Skeletal muscle satellite cell (primary cell): ENCODE results near the gene AWAT1. TPM values are rescaled to one million over a fixed set of nuclear protein-coding genes. Genes with fewer than 3 reads are reported as not detected.
"Not testable (repeated sequence)": the region's sequence is repeated elsewhere in the genome, so short reads cannot be mapped to it uniquely, and the experiment has no call there.

Experiments used
- H3K27me3 ChIP-seq: 2 replicates; pipeline ENCODE4 v1.7.0; 2013; ENCODE audit warnings: low read length; ENCODE audit not compliant: control insufficient read depth, insufficient read depth
- H3K36me3 ChIP-seq: 2 replicates; pipeline ENCODE4 v1.7.0; 2013; ENCODE audit warnings: mild to moderate bottlenecking, control low read depth, low read length; ENCODE audit not compliant: insufficient read depth
- H3K4me1 ChIP-seq: 2 replicates; pipeline ENCODE4 v1.7.0; 2013; ENCODE audit warnings: low read length; ENCODE audit not compliant: control insufficient read depth, insufficient read depth
- H3K4me2 ChIP-seq: 2 replicates; pipeline ENCODE4 v1.7.0; 2013; ENCODE audit warnings: mild to moderate bottlenecking, low read length
- H3K4me3 ChIP-seq: 2 replicates; pipeline ENCODE4 v1.7.0; 2013; ENCODE audit warnings: low read length
- H3K9ac ChIP-seq: 2 replicates; pipeline ENCODE4 v1.7.0; 2013; ENCODE audit warnings: mild to moderate bottlenecking, low read depth, low read length, moderate library complexity
- H3K9me3 ChIP-seq: replicated peaks from 2 replicates; pipeline ENCODE4 v1.7.0; 2013; ENCODE audit warnings: mild to moderate bottlenecking, control low read depth, low read length
- total RNA-seq: library from RNA; depleted of rRNA; stranded (reverse); fragments of >200 nt; gene quantifications from 2 replicates; pipeline ENCODE4 v1.2.3, GENCODE V29; 2012; rRNA removed

Gene AWAT1
- total RNA-seq, result not detected in 2 replicates

DNA sequence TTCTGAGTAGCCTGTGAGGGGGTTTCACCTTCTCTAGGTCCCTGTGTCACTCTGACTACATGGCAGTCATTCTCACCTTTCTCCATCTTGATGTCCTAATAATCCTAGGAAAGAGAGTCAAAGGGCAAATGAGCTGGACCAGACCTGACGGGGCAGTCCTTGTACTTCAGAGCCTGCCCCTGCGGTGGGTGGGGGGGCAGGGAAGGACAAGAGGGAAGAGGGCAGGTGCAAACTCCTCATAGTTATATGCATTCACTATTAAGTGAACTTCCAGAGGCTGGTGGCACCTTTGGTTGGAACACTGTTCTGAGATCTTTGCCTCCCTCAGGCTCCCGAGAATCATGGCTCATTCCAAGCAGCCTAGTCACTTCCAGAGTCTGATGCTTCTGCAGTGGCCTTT, at the start of gene AWAT1:
Gene AWAT1 (plus strand): TSS at position 301 of the 400 bp plus-strand sequence. CDS start 41 bp downstream, at position 342.
- H3K4me1 ChIP-seq, result no peaks in the 10 kb centered on the region
- H3K4me3 ChIP-seq, result no peak within 1 kb of the TSS
- H3K36me3 ChIP-seq, result no peaks in the 10 kb centered on the region
- H3K27me3 ChIP-seq, result peaks cover 12% of the 10 kb centered on the region
- H3K4me2 ChIP-seq, result no peak within 1 kb of the TSS
- no peak within 1 kb of the TSS for H3K9ac ChIP-seq
- H3K9me3 ChIP-seq, result no peaks in the 10 kb centered on the region

DNA sequence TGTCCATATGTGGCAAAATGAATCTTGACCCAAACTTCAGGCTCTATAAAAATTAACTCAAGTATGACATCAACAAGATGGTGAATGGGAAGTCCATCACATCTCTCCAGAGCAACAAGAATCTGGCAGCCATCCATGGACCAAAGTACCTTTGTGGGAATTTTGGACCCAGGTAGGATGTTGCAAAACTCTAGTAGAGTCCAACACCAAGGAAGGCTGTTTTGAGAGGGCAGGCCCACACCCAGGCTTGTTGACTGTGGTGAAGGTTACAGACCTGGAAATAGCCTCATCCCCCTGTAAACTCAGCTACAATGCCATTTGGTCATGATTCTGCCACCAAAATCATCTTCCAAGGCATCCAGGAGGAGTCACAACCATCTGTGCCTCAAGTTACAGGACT, 44.2 kb upstream of the AWAT1 start:
- H3K4me2 ChIP-seq, result no peak overlapping the region
- H3K9ac ChIP-seq, result no peak overlapping the region
- H3K27me3 ChIP-seq, result no peaks in the 10 kb centered on the region
- no peaks in the 10 kb centered on the region for H3K4me1 ChIP-seq
- no peaks in the 10 kb centered on the region for H3K36me3 ChIP-seq
- H3K9me3 ChIP-seq, result no peaks in the 10 kb centered on the region
- H3K4me3 ChIP-seq, result no peak overlapping the region

DNA sequence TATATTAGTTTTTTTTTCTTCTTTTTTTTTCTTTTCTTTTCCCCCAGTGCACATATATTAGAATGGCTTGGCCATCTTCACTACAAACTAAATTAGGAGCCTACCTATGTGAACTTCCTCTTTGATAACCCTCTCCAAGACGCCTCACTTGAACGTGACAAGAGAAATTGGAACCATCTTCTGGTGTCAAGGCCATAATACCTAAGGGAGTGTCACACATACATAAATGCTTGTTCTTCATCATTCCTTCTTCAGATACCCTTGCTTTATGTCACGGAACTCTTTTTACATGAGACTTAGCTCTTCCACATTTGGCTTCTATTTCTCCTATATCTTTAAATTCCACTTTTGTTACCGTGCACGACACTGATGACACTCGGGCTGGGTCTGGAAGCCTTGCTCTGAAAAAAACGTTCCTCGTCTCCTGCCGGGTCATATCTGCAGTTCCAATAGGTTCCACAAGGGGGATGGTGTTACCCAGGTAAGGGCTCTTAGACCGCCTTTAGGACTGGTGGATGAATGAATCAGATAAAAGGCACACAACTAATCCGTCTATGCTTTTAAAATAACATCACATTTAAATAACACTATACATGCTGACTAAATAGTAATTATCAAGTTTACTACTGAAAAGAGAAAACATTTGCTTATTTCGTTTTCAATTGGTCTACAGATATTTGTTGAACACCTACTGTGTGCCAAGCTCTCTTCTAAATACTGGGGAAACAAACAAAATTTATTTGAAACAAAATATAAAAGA, 37.3 kb upstream of the AWAT1 start:
- Histone ChIP-seq H3K9ac (no peak overlapping the region), H3K4me3 (no peak overlapping the region), H3K36me3 (no peaks in the 10 kb centered on the region), H3K4me1 (no peaks in the 10 kb centered on the region), H3K27me3 (peaks cover 8% of the 10 kb centered on the region), H3K9me3 (no peaks in the 10 kb centered on the region), H3K4me2 (no peak overlapping the region)

DNA sequence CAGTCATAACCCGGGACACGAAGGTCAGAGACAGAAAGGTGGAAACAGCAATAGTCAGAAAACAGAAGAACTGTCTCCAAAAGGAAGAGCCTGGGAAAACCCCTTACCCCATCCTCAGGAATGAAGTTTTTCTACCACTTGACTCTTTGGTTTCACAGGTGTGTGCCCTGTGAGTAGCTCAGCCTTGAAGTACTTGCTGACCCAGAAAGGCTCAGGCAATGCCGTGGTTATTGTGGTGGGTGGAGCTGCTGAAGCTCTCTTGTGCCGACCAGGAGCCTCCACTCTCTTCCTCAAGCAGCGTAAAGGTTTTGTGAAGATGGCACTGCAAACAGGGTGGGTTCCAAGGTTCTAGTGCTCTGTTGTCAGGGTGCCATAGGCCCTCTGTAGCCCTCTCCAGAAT, 32.7 kb upstream of the AWAT1 start:
- no peaks in the 10 kb centered on the region for H3K36me3 ChIP-seq
- H3K4me1 ChIP-seq, result no peaks in the 10 kb centered on the region
- H3K4me3 ChIP-seq, result no peak overlapping the region
- H3K4me2 ChIP-seq, result no peak overlapping the region
- no peak overlapping the region for H3K9ac ChIP-seq
- no peaks in the 10 kb centered on the region for H3K9me3 ChIP-seq
- H3K27me3 ChIP-seq, result peaks cover 18% of the 10 kb centered on the region

DNA sequence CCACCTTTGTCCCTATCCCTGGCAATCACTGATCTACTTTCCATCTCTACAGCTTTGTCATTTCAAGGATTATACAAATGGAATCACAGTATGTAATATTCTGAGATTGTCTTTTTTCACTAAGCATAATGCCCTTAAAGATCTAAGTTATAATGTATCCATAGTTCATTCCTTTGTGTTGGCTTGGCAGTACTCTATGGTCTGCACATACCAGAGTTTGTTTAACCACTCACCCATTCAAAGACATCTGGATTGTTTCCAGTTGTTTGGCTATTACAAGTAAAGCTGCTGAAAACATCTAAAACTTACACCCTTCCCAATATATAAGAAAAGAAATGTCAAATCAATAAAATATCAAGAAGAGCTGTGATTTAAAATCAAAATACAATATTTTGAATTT, 26.0 kb upstream of the AWAT1 start:
- Histone ChIP-seq H3K9me3 (no peaks in the 10 kb centered on the region), H3K4me1 (no peaks in the 10 kb centered on the region), H3K4me2 (no peak overlapping the region)

DNA sequence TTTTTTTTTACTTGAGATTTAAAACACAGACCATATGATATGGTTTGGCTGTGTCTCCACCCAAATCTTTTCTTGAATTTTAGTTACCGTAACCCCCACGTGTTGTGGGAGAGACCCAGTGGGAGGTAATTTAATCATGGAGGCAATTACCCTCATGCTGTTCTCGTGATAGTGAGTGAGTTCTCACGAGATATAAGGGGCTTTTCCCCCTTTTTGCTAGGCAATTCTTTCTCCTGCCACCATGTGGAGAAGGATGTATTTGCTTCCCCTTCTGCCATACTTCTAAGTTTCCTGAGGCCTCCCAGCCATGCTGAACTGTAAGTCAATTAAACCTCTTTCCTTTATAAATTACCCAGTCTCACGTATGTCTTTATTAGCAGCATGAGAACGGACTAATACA, 24.9 kb upstream of the AWAT1 start:
- H3K27me3 ChIP-seq, H3K36me3 ChIP-seq, H3K4me2 ChIP-seq, H3K9ac ChIP-seq, H3K4me1 ChIP-seq, H3K9me3 ChIP-seq, H3K4me3 ChIP-seq: not testable (repeated sequence)

More for the DNA sequence above, 26.0 kb upstream of the AWAT1 start:
- Histone ChIP-seq H3K4me3 (no peak overlapping the region), H3K27me3 (peaks cover 6% of the 10 kb centered on the region), H3K36me3 (no peaks in the 10 kb centered on the region), H3K9ac (no peak overlapping the region)

DNA sequence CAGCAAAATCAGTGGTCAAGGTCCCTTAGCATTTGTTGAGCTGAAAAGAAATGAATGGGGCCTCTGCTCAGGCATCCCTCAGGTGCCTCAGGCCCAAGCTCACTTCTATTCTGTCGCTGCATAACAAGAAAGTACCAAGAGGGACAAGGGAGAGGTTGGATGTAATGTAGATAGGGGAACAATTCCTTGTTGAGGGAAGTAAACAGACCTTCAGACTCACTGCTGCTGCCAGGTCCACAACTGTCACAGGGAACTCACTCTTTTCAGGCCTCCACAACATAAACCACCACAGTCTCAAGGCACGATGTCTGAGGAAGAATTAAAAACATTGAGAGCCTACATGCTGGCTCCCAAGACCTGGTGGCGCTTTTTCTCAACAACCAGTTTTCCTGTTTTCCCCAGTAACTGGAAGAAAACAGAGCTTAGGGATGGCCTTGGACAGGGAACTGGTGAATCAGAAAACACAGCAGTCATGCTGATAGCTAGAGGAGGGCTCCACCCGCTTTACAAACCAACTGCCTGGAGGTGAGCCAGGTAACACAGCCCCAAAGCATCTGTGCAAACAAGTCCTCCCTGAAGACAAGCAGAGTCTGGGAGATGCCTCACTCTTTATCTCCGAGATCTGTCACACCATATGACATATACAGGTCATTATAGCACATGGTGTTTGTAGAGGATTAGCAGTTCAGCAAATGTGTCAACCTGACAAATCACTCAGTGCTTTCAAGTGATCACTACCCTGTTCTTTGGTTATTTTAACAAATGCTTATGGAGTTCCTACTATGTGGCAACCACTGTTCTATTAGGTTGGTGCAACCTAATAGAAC, 14.3 kb upstream of the AWAT1 start:
- Histone ChIP-seq H3K4me1 (no peaks in the 10 kb centered on the region), H3K4me3 (no peak overlapping the region), H3K4me2 (no peak overlapping the region), H3K36me3 (no peaks in the 10 kb centered on the region), H3K9me3 (no peaks in the 10 kb centered on the region), H3K9ac (no peak overlapping the region), H3K27me3 (peaks cover 3% of the 10 kb centered on the region)

DNA sequence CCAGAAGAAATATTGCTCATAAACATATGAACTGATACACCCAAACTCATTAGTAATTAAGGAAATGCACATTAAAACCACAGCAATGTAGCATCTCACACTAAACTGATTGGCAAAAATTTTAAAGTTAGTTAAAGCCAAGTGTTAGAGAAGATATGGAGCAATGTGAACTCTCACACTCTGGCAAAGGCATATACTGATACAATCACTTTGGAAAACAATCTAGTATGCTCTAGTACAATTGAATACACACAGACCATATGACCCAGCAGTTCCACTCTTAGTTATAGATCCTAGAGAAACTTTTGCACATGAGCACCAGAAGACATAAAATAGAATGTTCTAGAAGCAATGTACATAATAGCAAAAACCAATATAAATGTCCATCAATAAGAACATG, 8.4 kb upstream of the AWAT1 start:
- H3K4me3 ChIP-seq, result no peak overlapping the region
- no peaks in the 10 kb centered on the region for H3K4me1 ChIP-seq
- no peak overlapping the region for H3K9ac ChIP-seq
- no peaks in the 10 kb centered on the region for H3K9me3 ChIP-seq
- H3K27me3 ChIP-seq, result peaks cover 3% of the 10 kb centered on the region
- no peaks in the 10 kb centered on the region for H3K36me3 ChIP-seq
- H3K4me2 ChIP-seq, result no peak overlapping the region

DNA sequence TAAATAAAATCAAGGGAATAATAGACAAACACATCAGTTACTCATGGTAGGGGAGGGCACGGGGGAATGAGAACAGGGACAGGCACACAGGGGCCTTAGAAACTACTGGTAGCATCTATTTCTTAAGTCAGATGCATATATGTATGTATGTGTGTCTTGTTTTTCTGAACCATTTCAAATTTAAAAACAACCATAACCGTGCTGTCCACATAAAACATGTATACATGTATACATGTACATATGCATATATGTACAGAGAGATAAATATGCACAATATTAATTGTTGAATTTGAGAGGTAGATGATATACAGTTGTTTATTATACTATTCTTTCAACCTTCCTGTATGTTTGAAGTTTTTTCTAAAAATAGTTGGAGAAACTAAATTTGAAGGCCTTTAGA, 7.8 kb upstream of the AWAT1 start:
- H3K9ac ChIP-seq, result no peak overlapping the region
- H3K4me3 ChIP-seq, result no peak overlapping the region
- no peaks in the 10 kb centered on the region for H3K36me3 ChIP-seq
- no peaks in the 10 kb centered on the region for H3K4me1 ChIP-seq
- H3K9me3 ChIP-seq, result no peaks in the 10 kb centered on the region
- no peaks in the 10 kb centered on the region for H3K27me3 ChIP-seq
- H3K4me2 ChIP-seq, result no peak overlapping the region

DNA sequence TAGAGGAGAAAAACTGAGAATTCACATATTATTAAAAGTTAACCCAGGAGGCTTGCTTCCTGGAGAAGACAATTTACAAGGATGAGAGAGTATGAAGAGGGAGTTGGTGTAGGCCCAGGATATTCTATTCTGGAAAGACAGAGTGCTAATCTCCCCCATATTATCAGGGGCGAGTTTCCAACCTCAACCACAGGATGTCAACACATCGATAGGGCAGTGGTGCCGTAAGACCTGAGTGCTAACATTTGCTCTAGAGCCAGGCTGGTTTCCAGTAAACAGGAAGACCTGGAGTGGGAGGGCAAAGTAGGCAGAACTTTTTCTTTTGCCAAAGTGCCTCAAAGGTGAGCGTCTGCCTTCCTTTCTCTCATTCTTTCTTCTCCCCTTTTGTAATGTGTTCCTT, 2.8 kb upstream of the AWAT1 start:
- H3K4me2 ChIP-seq, result no peak overlapping the region
- peaks cover 4% of the 10 kb centered on the region for H3K27me3 ChIP-seq

DNA sequence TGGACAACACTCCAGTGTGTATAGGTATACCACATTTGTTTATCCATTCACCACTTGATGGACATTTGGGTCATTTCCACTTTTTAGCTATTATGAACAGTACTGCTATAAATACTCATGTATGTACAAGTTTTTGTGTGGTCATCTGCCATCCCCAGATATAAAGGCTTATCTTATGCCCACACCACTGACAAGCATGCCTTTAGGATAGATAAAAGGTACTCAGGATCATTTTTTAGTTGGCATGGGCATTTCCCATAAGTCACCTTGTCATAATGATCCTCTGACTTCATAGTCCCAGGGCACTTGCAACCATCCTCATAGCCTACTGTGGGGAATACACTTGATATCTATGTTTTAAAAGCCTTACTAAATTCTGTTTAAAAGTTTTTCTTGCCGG, 6.3 kb downstream of the AWAT1 start:
- Histone ChIP-seq H3K9me3 (no peaks in the 10 kb centered on the region), H3K27me3 (peaks cover 14% of the 10 kb centered on the region), H3K4me1 (no peaks in the 10 kb centered on the region), H3K9ac (no peak overlapping the region), H3K4me2 (no peak overlapping the region), H3K36me3 (no peaks in the 10 kb centered on the region), H3K4me3 (no peak overlapping the region)

More for the DNA sequence above, 2.8 kb upstream of the AWAT1 start:
- no peak overlapping the region for H3K4me3 ChIP-seq
- no peak overlapping the region for H3K9ac ChIP-seq
- H3K4me1 ChIP-seq, result no peaks in the 10 kb centered on the region
- no peaks in the 10 kb centered on the region for H3K9me3 ChIP-seq
- H3K36me3 ChIP-seq, result no peaks in the 10 kb centered on the region
